ENCODE data around the gene GSK3B. TPM values are rescaled to one million over a fixed set of nuclear protein-coding genes. Genes with fewer than 3 reads are reported as not detected.

GSK3B gene
- total and polyA plus RNA-seq, 2 experiments from 2014 or later: 29.0 to 45.3 TPM

DNA sequence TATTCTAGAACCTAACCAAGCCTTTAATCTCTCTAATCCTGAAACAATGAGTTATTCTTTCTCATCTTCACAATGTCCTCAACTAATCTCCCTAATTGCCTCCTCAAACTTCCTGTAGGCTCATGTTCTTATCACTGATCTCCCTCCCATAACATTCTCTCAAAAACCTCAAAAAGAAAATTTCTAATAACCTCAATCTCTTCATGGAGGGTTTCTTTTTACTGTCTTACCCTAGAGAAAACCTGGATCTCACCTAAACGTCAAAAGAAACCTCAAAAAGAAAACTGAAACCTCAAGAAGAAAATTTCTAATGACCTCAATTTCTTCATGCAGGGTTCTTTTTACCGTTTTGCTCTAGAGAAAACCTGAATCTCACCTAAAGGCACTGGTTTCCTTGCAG is 150.2 kb downstream of the GSK3B start:
- Histone ChIP-seq H3K27me3 (ENCODE audit: insufficient read depth) (no peaks in the 10 kb centered on the region), H3K4me3 (no peak overlapping the region), H3K4me2 (no peak overlapping the region), H3K36me3 (ENCODE audit: insufficient read depth) (no peaks in the 10 kb centered on the region), H3K79me2 (replicated peaks; ENCODE audit: insufficient read depth) (peaks cover 18% of the 10 kb centered on the region; the same call in 1 of the 2 replicates), H3K27ac (ENCODE audit: low read depth) (no peak overlapping the region), H3K4me1 (ENCODE audit: insufficient read depth) (no peaks in the 10 kb centered on the region), H3F3A (replicated peaks; ENCODE audit: low read depth) (no peaks in the 10 kb centered on the region), H2AFZ (no peak overlapping the region), H3K9me2 (ENCODE audit: insufficient read depth) (no peaks in the 10 kb centered on the region), H4K20me1 (replicated peaks; ENCODE audit: insufficient read depth) (no peaks in the 10 kb centered on the region)
- no peak overlapping the region for H3K4me3 Mint-ChIP-seq
- H3K4me1 Mint-ChIP-seq: peaks cover under 1% of the 10 kb centered on the region; the same call in 2 of the 3 replicates
- TF ChIP-seq, protein P1, sequence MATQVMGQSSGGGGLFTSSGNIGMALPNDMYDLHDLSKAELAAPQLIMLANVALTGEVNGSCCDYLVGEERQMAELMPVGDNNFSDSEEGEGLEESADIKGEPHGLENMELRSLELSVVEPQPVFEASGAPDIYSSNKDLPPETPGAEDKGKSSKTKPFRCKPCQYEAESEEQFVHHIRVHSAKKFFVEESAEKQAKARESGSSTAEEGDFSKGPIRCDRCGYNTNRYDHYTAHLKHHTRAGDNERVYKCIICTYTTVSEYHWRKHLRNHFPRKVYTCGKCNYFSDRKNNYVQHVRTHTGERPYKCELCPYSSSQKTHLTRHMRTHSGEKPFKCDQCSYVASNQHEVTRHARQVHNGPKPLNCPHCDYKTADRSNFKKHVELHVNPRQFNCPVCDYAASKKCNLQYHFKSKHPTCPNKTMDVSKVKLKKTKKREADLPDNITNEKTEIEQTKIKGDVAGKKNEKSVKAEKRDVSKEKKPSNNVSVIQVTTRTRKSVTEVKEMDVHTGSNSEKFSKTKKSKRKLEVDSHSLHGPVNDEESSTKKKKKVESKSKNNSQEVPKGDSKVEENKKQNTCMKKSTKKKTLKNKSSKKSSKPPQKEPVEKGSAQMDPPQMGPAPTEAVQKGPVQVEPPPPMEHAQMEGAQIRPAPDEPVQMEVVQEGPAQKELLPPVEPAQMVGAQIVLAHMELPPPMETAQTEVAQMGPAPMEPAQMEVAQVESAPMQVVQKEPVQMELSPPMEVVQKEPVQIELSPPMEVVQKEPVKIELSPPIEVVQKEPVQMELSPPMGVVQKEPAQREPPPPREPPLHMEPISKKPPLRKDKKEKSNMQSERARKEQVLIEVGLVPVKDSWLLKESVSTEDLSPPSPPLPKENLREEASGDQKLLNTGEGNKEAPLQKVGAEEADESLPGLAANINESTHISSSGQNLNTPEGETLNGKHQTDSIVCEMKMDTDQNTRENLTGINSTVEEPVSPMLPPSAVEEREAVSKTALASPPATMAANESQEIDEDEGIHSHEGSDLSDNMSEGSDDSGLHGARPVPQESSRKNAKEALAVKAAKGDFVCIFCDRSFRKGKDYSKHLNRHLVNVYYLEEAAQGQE (IDR thresholded peaks at IDR 0.05; ENCODE audit: unreplicated experiment): no peak
- TF ChIP-seq JUNB (IDR thresholded peaks at IDR 0.05; ENCODE audit: unreplicated experiment): no peak
- TF ChIP-seq, protein P2, sequence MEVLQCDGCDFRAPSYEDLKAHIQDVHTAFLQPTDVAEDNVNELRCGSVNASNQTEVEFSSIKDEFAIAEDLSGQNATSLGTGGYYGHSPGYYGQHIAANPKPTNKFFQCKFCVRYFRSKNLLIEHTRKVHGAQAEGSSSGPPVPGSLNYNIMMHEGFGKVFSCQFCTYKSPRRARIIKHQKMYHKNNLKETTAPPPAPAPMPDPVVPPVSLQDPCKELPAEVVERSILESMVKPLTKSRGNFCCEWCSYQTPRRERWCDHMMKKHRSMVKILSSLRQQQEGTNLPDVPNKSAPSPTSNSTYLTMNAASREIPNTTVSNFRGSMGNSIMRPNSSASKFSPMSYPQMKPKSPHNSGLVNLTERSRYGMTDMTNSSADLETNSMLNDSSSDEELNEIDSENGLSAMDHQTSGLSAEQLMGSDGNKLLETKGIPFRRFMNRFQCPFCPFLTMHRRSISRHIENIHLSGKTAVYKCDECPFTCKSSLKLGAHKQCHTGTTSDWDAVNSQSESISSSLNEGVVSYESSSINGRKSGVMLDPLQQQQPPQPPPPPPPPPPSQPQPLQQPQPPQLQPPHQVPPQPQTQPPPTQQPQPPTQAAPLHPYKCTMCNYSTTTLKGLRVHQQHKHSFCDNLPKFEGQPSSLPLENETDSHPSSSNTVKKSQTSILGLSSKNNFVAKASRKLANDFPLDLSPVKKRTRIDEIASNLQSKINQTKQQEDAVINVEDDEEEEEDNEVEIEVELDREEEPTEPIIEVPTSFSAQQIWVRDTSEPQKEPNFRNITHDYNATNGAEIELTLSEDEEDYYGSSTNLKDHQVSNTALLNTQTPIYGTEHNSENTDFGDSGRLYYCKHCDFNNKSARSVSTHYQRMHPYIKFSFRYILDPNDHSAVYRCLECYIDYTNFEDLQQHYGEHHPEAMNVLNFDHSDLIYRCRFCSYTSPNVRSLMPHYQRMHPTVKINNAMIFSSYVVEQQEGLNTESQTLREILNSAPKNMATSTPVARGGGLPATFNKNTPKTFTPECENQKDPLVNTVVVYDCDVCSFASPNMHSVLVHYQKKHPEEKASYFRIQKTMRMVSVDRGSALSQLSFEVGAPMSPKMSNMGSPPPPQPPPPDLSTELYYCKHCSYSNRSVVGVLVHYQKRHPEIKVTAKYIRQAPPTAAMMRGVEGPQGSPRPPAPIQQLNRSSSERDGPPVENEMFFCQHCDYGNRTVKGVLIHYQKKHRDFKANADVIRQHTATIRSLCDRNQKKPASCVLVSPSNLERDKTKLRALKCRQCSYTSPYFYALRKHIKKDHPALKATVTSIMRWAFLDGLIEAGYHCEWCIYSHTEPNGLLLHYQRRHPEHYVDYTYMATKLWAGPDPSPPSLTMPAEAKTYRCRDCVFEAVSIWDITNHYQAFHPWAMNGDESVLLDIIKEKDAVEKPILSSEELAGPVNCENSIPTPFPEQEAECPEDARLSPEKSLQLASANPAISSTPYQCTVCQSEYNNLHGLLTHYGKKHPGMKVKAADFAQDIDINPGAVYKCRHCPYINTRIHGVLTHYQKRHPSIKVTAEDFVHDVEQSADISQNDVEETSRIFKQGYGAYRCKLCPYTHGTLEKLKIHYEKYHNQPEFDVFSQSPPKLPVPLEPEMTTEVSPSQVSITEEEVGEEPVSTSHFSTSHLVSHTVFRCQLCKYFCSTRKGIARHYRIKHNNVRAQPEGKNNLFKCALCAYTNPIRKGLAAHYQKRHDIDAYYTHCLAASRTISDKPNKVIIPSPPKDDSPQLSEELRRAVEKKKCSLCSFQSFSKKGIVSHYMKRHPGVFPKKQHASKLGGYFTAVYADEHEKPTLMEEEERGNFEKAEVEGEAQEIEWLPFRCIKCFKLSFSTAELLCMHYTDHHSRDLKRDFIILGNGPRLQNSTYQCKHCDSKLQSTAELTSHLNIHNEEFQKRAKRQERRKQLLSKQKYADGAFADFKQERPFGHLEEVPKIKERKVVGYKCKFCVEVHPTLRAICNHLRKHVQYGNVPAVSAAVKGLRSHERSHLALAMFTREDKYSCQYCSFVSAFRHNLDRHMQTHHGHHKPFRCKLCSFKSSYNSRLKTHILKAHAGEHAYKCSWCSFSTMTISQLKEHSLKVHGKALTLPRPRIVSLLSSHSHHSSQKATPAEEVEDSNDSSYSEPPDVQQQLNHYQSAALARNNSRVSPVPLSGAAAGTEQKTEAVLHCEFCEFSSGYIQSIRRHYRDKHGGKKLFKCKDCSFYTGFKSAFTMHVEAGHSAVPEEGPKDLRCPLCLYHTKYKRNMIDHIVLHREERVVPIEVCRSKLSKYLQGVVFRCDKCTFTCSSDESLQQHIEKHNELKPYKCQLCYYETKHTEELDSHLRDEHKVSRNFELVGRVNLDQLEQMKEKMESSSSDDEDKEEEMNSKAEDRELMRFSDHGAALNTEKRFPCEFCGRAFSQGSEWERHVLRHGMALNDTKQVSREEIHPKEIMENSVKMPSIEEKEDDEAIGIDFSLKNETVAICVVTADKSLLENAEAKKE (CRISPR knock-in tag; IDR thresholded peaks at IDR 0.05): no peak
- no peak for TF ChIP-seq EZH2phosphoT487 (IDR thresholded peaks at IDR 0.05; ENCODE audit: unreplicated experiment)
- TF ChIP-seq CREB1 (CRISPR knock-in tag; IDR thresholded peaks at IDR 0.05; ENCODE audit: low read depth): no peak
- TF ChIP-seq ZNF114 (CRISPR knock-in tag; IDR thresholded peaks at IDR 0.05): no peak
- TF ChIP-seq EZH2 (IDR thresholded peaks at IDR 0.05; ENCODE audit: low read depth, unreplicated experiment): no peak
- TF ChIP-seq NANOG (IDR thresholded peaks at IDR 0.05; ENCODE audit: borderline replicate concordance): no peak
- no peak for TF ChIP-seq ZNF331 (CRISPR knock-in tag; IDR thresholded peaks at IDR 0.05; ENCODE audit: low read depth)
- TF ChIP-seq POLR2AphosphoS5 (IDR thresholded peaks at IDR 0.05; ENCODE audit: low read depth): no peak
- TF ChIP-seq, protein P3, sequence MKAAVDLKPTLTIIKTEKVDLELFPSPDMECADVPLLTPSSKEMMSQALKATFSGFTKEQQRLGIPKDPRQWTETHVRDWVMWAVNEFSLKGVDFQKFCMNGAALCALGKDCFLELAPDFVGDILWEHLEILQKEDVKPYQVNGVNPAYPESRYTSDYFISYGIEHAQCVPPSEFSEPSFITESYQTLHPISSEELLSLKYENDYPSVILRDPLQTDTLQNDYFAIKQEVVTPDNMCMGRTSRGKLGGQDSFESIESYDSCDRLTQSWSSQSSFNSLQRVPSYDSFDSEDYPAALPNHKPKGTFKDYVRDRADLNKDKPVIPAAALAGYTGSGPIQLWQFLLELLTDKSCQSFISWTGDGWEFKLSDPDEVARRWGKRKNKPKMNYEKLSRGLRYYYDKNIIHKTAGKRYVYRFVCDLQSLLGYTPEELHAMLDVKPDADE (IDR thresholded peaks at IDR 0.05): no peak
- TF ChIP-seq CTCF (conservative IDR thresholded peaks at IDR 0.05; ENCODE audit: low read depth in 2 of 2): no peak
- TF ChIP-seq STAT1 (IDR thresholded peaks at IDR 0.05; ENCODE audit: unreplicated experiment): no peak
- no peaks in the 10 kb centered on the region for H3K9me3 Mint-ChIP-seq
- no peak overlapping the region for H3K27ac Mint-ChIP-seq
- no peaks in the 10 kb centered on the region for H3K27me3 Mint-ChIP-seq (ENCODE audit: insufficient read depth, low read depth, poor library complexity)
- no peaks in the 10 kb centered on the region; the same call in 2 of the 3 replicates for H3K36me3 Mint-ChIP-seq (ENCODE audit: low read depth)
- DNase-seq (ENCODE audit: low spot score) (no peak), ATAC-seq (no peak)

Measured in GM23338 (cell line).